ENCODE data around the gene MLYCD.

MLYCD gene

GRCh38 chr16:83898463-83899271, at the start of gene MLYCD:
Gene MLYCD, plus strand, starts transcription at chr16:83899115. Its CDS starts 30 bp downstream, at chr16:83899145.
- in situ Hi-C loops (cut with MboI; ENCODE audit: low sequenced_read_pairs): no loop called here

GRCh38 chr16:83849421-83849820, 49.5 kb upstream of the MLYCD start:
- in situ Hi-C loops (cut with MboI; ENCODE audit: low sequenced_read_pairs): no loop called here

GRCh38 chr16:83850947-83851346, 48.0 kb upstream of the MLYCD start:
- in situ Hi-C loops (cut with MboI; ENCODE audit: low sequenced_read_pairs): no loop called here

DNA sequence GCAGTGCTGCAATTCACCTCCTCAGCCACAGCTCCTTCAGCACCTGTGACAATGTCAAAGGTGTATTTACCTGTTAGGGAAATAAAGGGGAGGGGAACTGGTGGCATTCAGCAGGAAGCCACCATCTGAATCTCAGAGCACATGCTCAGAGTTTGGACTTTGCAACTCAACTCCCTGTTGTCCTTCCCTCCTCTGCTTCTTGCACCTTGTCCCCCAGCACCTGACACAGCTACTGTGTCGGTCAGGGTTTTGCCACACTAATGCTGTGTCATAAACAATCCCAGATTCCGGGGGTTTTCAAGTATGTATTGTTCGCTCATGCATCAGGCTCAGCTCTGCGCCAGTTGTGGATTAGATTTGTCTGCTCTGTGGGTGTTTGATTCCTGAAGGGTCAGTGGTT, 47.4 kb upstream of the MLYCD start:
- in situ Hi-C loops (cut with MboI; ENCODE audit: low sequenced_read_pairs): no loop called here

DNA sequence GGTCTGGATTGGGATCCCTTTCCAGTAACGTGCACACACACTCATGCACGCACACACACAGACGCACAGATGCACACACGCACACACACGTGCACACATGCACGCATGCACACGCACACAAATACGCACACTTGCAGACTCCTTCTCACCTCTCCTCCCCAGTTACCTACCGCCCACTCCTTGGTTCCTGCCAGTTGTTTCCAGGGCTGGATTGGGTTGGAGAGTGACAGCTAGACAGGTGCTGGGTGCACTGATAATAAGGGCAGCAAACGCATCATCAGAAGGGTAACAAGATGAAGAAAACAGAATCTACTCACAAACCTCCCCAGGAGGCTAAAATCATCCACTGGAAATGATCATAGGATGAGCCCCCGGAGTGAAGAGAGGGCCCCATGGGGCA, 46.1 kb upstream of the MLYCD start:
- in situ Hi-C loops (cut with MboI; ENCODE audit: low sequenced_read_pairs): no loop called here

GRCh38 chr16:83853834-83854233, 45.1 kb upstream of the MLYCD start:
- in situ Hi-C loops (cut with MboI; ENCODE audit: low sequenced_read_pairs): no loop called here

DNA sequence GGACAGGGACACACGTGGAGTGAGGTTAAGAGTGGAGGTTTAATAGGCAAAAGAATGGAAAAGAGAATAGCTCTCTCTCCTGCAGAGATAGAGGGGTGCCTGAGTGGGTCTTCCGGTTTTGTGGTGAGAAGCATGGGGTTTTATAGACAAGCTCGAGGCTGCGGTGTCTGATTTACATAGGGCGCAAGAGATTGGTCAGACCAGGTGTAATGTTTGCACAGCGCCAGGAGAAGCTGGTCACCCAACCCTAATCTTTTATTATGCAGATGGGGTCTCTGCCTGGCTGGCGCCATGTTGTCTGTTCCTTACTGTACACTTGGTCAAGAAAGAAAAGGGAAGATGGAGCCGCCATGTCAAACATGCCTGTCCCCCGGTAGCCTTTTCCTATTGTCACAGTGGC, 44.5 kb upstream of the MLYCD start:
- in situ Hi-C loops (cut with MboI; ENCODE audit: low sequenced_read_pairs): no loop called here

GRCh38 chr16:83856792-83857191, 42.1 kb upstream of the MLYCD start:
- in situ Hi-C loops (cut with MboI; ENCODE audit: low sequenced_read_pairs): no loop called here

- in situ Hi-C loops (cut with MboI; ENCODE audit: low sequenced_read_pairs): no loop called here
Observed at GRCh38 chr16:83859265-83859664, 39.6 kb upstream of the MLYCD start.

DNA sequence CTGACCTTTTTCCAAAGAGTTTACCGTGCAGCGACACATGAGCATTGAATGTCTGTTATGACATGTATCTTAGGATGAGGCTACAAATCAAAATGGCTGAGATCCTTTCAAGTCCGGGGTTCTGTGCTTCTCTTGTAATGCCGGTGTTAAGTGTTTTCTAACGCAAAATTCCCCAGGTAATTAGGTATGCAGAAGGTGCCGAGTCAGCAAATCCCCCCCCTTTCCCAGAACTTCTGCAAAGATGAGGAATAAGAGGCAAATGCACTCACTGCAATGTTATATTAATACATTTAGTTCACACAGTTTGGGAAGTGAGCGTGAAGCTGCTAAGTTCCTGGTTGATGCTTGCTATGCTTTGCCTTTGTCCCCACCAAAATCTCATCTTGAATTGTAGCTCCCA, 36.3 kb upstream of the MLYCD start:
- in situ Hi-C loops (cut with MboI; ENCODE audit: low sequenced_read_pairs): no loop called here

- in situ Hi-C loops (cut with MboI; ENCODE audit: low sequenced_read_pairs): no loop called here
Observed at GRCh38 chr16:83863682-83864081, 35.2 kb upstream of the MLYCD start.

DNA sequence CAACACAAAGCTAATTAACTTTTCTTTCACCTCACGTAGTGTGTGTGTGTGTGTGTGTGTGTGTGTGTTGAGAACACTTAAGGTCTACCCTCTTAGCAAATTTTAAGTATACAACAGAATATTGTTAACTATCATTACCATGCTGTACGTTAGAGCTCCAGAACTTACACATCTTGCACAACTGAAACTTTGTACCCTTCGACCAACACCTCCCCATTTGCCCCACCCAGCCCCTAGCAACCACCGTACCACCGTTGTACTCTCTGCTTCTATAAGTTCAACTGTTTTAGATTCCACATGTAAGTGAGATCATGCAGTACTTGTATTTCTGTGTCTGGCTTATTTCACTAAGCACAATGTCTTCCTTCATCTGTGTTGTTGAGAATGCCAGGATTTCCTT, 28.1 kb upstream of the MLYCD start:
- in situ Hi-C loops (cut with MboI; ENCODE audit: low sequenced_read_pairs): no loop called here

GRCh38 chr16:83878838-83879237, 20.1 kb upstream of the MLYCD start:
- in situ Hi-C loops (cut with MboI; ENCODE audit: low sequenced_read_pairs): no loop called here

DNA sequence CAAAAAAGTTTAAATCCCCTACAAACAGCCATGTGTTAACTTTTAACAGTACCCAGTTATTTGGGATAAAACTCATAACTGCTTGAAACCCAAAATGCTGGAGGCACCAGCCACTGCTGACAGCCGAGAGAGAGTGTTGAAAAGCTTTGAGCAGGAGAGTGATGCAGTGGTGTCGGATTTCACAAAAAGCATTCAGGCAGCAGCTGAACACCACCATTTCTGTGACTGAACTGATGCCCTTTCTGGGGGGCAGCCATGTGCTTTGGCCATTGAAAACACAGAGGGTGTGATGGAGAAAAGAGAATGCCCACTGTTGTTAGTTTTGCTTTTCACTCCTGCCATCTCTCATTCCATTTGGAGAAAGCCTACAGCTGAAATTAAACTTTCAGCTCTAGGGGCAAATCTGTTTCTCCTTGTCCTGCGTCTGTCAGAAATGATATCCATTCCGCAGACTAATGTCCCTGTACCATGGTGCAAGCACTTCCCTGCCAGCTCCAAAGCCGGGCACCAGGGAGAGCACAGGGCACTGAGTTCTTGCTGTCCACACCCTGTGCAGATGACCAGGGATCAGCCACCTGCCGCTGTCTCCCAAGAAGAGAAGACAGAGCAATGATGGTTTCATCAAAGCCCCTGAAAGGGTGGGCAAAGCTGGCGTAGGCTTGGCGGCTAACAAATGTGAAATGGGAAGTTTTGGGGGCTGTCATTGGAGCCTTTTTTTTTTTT, 16.6 kb upstream of the MLYCD start:
- in situ Hi-C loops (cut with MboI; ENCODE audit: low sequenced_read_pairs): no loop called here

DNA sequence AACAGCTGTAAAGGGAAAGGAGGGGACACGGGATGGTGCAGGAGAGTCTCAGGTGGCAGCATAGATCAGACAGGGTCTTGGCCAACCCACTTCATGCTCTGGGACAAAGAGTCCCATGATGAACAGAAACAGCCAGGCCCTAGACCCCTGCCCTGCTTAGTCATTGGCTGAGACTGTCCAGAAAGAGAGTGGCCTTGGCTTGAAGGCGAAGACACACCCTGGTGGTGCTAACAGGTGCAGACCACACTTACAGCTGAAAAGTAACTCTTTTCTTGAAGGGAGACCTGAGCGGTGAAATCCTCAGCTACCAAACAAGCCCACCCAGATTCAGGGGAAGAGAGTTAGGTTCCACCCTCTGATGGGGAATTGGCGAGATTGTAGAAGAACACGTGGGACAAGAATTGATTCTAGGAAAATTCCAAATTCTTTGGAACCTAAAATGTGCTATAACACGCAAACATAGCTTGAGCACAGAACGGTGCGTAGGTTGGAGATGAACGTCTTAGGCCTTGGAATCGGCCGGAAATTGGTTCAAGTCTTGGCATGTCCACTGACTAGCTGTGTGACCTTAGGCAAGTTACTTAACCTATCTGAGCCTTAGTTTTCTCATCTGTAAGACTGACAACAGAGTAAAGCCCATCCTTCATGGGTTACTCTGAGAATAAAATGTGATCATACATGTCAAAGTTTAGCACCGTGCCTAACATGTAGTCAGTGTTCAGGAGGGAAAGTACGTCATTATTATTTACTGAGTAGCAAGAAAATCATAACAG, 12.5 kb upstream of the MLYCD start:
- in situ Hi-C loops (cut with MboI; ENCODE audit: low sequenced_read_pairs): no loop called here

- in situ Hi-C loops (cut with MboI; ENCODE audit: low sequenced_read_pairs): no loop called here
Observed at GRCh38 chr16:83887080-83887479, 11.8 kb upstream of the MLYCD start.

DNA sequence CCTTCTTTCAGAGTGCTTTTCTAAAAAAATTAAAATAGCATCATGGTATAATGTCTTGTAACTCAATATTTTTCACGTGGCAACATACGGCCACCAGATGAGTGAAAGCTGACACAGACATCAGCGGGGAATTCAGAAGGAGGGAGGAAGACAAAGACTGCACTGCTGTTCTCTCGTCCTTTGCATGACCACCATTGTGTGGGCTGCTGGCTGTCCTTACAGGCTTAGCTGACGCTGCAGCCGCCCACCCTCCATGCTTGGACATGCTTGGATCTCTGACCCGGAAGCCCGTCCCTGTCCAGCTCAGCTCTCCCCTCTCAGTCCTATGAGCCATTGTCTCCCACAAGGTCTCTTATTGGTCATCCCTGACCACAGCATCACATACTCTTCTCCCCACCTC, 11.4 kb upstream of the MLYCD start:
- in situ Hi-C loops (cut with MboI; ENCODE audit: low sequenced_read_pairs): no loop called here

- in situ Hi-C loops (cut with MboI; ENCODE audit: low sequenced_read_pairs): no loop called here
Observed at GRCh38 chr16:83888672-83889044, 10.3 kb upstream of the MLYCD start.

GRCh38 chr16:83890359-83890758, 8.6 kb upstream of the MLYCD start:
- in situ Hi-C loops (cut with MboI; ENCODE audit: low sequenced_read_pairs): no loop called here

- in situ Hi-C loops (cut with MboI; ENCODE audit: low sequenced_read_pairs): no loop called here
Observed at GRCh38 chr16:83891742-83892141, 7.2 kb upstream of the MLYCD start.

DNA sequence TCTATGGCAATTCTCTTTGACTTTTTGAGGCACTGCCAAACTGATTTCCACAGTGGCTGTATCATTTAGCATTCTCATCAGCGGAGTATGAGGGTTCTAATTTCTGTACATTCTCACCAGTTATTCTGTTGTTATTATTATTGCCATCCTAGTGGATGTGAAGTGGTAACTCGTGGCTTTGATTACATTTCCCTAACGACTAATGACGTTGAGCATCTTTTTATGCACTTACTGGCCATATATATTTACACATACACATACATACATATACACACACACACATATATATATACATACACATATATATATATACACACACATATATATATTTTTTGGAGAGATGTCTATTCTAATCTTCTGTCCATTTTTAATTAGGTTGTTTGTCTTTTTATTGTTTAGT, 3.7 kb upstream of the MLYCD start:
- in situ Hi-C loops (cut with MboI; ENCODE audit: low sequenced_read_pairs): no loop called here

DNA sequence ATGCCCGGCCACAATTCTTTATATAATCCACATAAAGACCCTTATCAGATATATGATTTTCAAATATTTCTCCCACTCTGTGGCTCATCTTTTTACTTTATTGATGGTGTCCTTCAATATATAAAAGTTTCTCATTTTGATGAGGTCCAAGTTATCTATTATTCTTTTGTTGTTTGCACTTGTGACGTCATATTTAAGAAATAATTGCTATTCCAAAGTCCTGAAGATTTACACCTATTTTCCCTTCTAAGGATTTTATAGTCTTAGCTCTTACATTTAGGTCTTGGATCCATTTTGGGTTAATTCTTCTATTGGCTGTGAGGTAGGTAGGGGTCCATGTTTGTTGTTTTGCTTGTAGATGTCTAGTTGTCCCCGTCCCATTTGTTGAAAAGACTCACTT, 3.0 kb upstream of the MLYCD start:
- in situ Hi-C loops (cut with MboI; ENCODE audit: low sequenced_read_pairs): no loop called here
